Endothelial cell of umbilical vein (primary cell): ENCODE results near the gene SIAH3.

Experiments
- CTCF ChIP-seq, 2 donors: IDR thresholded peaks; 1 replicate in 1 of 2; 2 replicates in 1 of 2; pipeline ENCODE4 v1.5.1; 2011; ENCODE audit warnings: low read length in 2 of 2, mild to moderate bottlenecking in 2 of 2, moderate library complexity in 2 of 2, control low read depth in 1 of 2, inconsistent platforms in 1 of 2, low read depth in 1 of 2; ENCODE audit not compliant: insufficient read depth in 1 of 2; ENCODE audit errors: extremely low read depth in 1 of 2
- EZH2 ChIP-seq: IDR thresholded peaks from 2 replicates; pipeline ENCODE4 v1.6.1; 2012; ENCODE audit warnings: borderline replicate concordance, low read depth, mild to moderate bottlenecking, moderate library complexity, low read length, inconsistent platforms; ENCODE audit not compliant: severe bottlenecking

GRCh38 chr13:45881353-45881752, 29.8 kb upstream of the SIAH3 start:
- TF ChIP-seq EZH2: no peak
- no peak for TF ChIP-seq CTCF (IDR thresholded peaks at IDR 0.05; ENCODE audit: extremely low read depth in 1 of 2, insufficient read depth in 1 of 2, low read depth in 1 of 2, low read length in 2 of 2)
